Uterus (tissue), 2 donors: ENCODE data around the gene PMS1.

Source experiments
- CTCF ChIP-seq, 4 experiments: fragments of 200-600 bp in 2 of 4; fragments of 450-650 bp in 2 of 4; sonication (generic) in 2 of 4; IDR thresholded peaks; one replicate each; pipeline ENCODE4 v1.5.1; 2016 to 2019; ENCODE audit warnings: antibody characterized with exemption in 4 of 4, mild to moderate bottlenecking in 2 of 4, moderate library complexity in 1 of 4
- POLR2A ChIP-seq, 2 donors: fragments of 450-650 bp; IDR thresholded peaks; one replicate each; pipeline ENCODE4 v1.6.1; 2016; ENCODE audit warnings: antibody characterized with exemption in 2 of 2, mild to moderate bottlenecking in 1 of 2, moderate library complexity in 1 of 2

- TF ChIP-seq POLR2A (IDR thresholded peaks at IDR 0.05), result no peak
- TF ChIP-seq CTCF (IDR thresholded peaks at IDR 0.05), result no peak
These were observed 49.8 kb downstream of the PMS1 start for GRCh38 chr2:189834059-189834458.
